ENCODE measurements around the gene CRYZL1. TPM values are rescaled to one million over a fixed set of nuclear protein-coding genes. Genes with fewer than 3 reads are reported as not detected.

CRYZL1 gene
- total RNA-seq, 4 donors from 2014 or later: 14.8 to 29.4 (median 24.4) TPM

DNA sequence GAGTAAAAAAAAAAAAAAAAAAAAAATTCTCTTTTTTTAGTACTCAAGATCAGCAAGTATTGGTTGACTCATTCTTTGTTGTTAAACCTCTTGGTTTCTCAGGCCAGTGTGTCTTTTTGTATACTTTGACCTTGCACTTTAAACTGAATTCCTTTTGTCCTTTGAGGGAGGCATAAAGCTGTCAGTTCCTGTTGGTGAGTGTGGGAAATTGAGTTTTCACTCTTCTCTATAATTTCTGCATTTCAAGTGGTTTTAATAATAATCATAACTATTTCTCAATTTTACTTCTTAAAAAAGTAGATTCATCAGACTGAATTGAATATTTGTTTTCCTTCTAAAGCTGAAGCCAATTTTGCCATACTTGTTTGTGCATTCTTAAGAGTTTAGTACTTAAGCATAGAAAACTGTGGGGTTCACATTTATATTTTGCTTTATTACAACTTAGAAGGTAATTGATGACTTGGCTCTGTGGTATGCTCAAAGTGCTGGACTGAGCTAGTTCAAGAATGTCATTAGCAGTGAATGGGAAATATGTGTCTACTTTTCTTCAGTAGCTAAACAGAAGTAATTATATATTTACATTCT is 44.2 kb upstream of the CRYZL1 start:
- peaks cover 36 to 46% of the 10 kb centered on the region in 2 donors for H3K4me1 ChIP-seq
- ATAC-seq (no peak), DNase-seq (no peak)
- H3K27me3 ChIP-seq: no peaks in the 10 kb centered on the region
- TF ChIP-seq, protein P1, sequence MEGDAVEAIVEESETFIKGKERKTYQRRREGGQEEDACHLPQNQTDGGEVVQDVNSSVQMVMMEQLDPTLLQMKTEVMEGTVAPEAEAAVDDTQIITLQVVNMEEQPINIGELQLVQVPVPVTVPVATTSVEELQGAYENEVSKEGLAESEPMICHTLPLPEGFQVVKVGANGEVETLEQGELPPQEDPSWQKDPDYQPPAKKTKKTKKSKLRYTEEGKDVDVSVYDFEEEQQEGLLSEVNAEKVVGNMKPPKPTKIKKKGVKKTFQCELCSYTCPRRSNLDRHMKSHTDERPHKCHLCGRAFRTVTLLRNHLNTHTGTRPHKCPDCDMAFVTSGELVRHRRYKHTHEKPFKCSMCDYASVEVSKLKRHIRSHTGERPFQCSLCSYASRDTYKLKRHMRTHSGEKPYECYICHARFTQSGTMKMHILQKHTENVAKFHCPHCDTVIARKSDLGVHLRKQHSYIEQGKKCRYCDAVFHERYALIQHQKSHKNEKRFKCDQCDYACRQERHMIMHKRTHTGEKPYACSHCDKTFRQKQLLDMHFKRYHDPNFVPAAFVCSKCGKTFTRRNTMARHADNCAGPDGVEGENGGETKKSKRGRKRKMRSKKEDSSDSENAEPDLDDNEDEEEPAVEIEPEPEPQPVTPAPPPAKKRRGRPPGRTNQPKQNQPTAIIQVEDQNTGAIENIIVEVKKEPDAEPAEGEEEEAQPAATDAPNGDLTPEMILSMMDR (IDR thresholded peaks at IDR 0.05 in 4 of 5, conservative IDR thresholded peaks at IDR 0.05 in 1 of 5): no peak
- H3K9me3 ChIP-seq: no peaks in the 10 kb centered on the region
- no peak overlapping the region for H3K27ac ChIP-seq
- H3K36me3 ChIP-seq: no peaks in the 10 kb centered on the region
- no peak overlapping the region for H3K4me3 ChIP-seq
- intact Hi-C loops (cut with DNase I; ENCODE audit: low total_unique reads) (no loop called here), in situ Hi-C loops (cut with MboI; ENCODE audit: low sequenced_read_pairs in 4 of 4) (no loop called here)

DNA sequence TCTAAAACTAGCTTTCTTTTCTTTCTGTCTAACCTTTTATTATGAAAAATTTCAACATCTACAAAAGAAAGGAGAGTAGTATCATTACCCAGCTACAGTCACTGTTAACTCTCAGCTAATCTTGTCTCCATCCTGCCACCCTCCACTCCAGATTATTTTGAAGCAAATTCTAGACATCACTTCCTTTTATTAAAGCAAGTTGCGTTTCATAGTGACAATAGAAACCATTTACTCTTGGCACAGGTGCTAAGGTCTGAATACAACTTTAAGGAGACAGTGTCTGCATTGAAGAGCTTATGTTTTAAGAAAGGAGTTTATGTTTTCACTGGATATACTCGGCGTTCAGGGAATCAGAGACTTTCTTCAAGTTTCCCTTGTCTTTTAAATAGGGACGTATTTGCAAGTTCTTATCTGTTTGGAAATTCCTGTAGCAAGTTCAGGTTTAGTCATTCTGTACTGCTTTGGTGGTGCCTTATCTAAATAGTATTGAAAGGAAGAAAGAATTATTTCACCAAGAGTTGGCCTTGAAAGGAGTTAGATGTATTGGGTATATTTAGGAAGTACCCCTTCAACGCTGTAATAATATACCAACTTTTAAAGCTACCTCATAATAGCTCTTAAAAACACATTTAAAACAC is 43.5 kb upstream of the CRYZL1 start:
- DNase-seq (no peak), ATAC-seq (no peak)
- no peaks in the 10 kb centered on the region for H3K27me3 ChIP-seq
- H3K36me3 ChIP-seq: no peaks in the 10 kb centered on the region
- in situ Hi-C loops (cut with MboI; ENCODE audit: low sequenced_read_pairs in 4 of 4) (no loop called here), intact Hi-C loops (cut with DNase I; ENCODE audit: low total_unique reads) (no loop called here)
- TF ChIP-seq POLR2A (IDR thresholded peaks at IDR 0.05): no peak
- TF ChIP-seq, protein P1 (IDR thresholded peaks at IDR 0.05 in 4 of 5, conservative IDR thresholded peaks at IDR 0.05 in 1 of 5): no peak
- no peak overlapping the region for H3K27ac ChIP-seq
- no peak overlapping the region for H3K4me3 ChIP-seq
- no peaks in the 10 kb centered on the region for H3K9me3 ChIP-seq
- peaks cover 36 to 46% of the 10 kb centered on the region in 2 donors for H3K4me1 ChIP-seq

DNA sequence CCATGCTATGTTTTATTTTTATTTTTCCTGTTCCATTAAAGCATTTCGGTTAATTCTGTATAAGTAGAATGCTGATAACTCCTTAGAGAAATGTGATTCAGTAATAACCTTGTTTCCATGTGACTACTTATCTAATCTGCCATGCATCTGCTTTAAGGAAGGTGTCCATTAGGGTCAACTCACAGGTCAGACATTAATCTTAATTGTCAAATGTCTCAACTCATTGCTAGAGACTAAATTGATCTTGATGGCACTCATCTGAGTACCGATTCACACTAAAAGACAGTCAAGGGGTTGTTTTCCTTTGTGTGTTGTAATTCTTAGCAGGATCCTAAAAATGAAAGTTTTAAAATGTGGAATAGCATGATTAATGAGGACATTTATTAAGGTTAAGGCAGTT is 42.5 kb upstream of the CRYZL1 start:
- intact Hi-C loops (cut with DNase I; ENCODE audit: low total_unique reads): no loop called here
- no peak overlapping the region for H3K27ac ChIP-seq
- H3K27me3 ChIP-seq: no peaks in the 10 kb centered on the region
- H3K4me1 ChIP-seq: peaks cover 36 to 46% of the 10 kb centered on the region in 2 donors
- no peaks in the 10 kb centered on the region for H3K9me3 ChIP-seq
- in situ Hi-C loops (cut with MboI; ENCODE audit: low sequenced_read_pairs in 4 of 4): no loop called here
- no peaks in the 10 kb centered on the region for H3K36me3 ChIP-seq
- no peak for TF ChIP-seq POLR2A (IDR thresholded peaks at IDR 0.05)
- TF ChIP-seq, protein P1 (IDR thresholded peaks at IDR 0.05 in 4 of 5, conservative IDR thresholded peaks at IDR 0.05 in 1 of 5): no peak
- ATAC-seq (no peak), DNase-seq (no peak)
- H3K4me3 ChIP-seq: no peak overlapping the region

DNA sequence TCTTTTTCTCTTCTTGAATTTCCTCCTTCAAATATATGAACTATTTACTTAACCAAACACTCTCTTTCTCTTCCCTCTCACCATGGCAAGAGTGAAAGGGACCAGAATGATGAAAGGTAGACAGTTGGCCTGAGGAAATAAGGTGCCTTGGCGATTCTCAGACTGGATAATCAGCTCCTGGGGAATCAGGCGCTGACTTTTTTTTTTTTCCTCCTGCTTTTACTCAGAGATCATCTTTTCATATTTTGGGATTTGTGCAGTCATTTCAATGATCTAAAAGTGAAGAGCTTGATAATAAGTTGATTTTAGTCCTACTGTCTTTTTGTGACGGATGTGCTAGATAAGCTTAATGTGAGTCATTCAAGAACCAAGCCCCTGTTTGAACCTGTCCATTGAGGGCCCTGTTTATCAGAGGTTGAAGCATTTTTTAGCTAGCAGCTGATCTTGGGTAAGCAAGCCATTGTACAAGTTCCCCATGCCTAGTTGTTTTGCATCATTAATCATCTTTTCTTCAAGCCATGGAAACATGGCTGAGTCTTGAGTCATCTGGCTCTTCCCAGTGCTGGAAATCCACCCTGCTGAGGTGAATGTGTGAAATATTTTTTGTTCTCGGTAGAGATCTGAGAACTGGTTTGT is 41.6 kb upstream of the CRYZL1 start:
- Histone ChIP-seq H3K36me3 (no peaks in the 10 kb centered on the region), H3K9me3 (no peaks in the 10 kb centered on the region), H3K27me3 (no peaks in the 10 kb centered on the region), H3K27ac (no peak overlapping the region), H3K4me3 (no peak overlapping the region), H3K4me1 (peaks cover 32 to 38% of the 10 kb centered on the region in 2 donors)
- intact Hi-C loops (cut with DNase I; ENCODE audit: low total_unique reads): no loop called here
- peak in 1 of 2 donors; percentile 49 for ATAC-seq
- in situ Hi-C loops (cut with MboI; ENCODE audit: low sequenced_read_pairs in 4 of 4): no loop called here
- TF ChIP-seq, protein P1 (IDR thresholded peaks at IDR 0.05 in 4 of 5, conservative IDR thresholded peaks at IDR 0.05 in 1 of 5): no peak
- no peak for TF ChIP-seq POLR2A (IDR thresholded peaks at IDR 0.05)
- no peak for DNase-seq
